ENCODE results near the gene CLTCL1.

GRCh38 chr22:19150482-19151328 is 140.8 kb downstream of the CLTCL1 start:
- no peak for TF ChIP-seq EP300 (IDR thresholded peaks at IDR 0.05; ENCODE audit: low read depth)
- TF ChIP-seq POLR2A (IDR thresholded peaks at IDR 0.05): no peak
- no peak for TF ChIP-seq CTCF (IDR thresholded peaks at IDR 0.05)
